GM19324 (cell line): ENCODE measurements around the gene HMGXB4.
"Not testable (repeated sequence)": the region's sequence is repeated elsewhere in the genome, so short reads cannot be mapped to it uniquely, and the experiment has no call there.

ENCODE experiments used
- ATAC-seq: cut with Tn5 transposase; IDR thresholded peaks from one replicate; pipeline ENCODE4 v1.9.1; 2021; ENCODE audit warnings: mild to moderate bottlenecking, moderate library complexity; ENCODE audit not compliant: unreplicated experiment, low FRiP score

Gene HMGXB4

GRCh38 chr22:35257321-35258190 is at the start of gene HMGXB4:
Gene HMGXB4, plus strand, starts transcription at chr22:35257493. Its CDS starts 4,898 bp downstream, at chr22:35262391.
- ATAC-seq, result peak; percentile 90

DNA sequence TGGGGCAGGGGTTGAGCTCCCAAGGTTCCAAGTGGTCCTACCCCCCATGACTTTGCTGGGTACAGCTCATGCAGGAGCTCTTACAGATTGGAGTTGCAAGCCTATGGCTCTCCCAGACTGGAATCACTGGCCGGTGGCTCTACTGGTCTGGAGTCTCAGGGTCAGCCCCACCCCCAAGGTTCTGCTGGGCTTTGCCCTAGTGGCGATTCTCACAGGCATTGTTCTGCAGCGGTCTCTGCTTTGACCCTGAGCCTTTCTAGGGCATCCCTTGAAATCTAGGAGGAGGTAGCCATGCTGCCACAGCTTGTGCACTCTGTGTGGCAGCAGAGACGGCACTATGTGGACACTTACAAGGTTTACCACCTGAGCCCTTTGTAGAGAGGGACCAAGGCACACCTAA is 49.3 kb upstream of the HMGXB4 start:
- no peak for ATAC-seq

- no peak for ATAC-seq
Measured at GRCh38 chr22:35209203-35209602, 48.1 kb upstream of the HMGXB4 start.

- ATAC-seq, result no peak
Measured at GRCh38 chr22:35212009-35212408, 45.3 kb upstream of the HMGXB4 start.

- no peak for ATAC-seq
Measured at GRCh38 chr22:35212996-35213395, 44.3 kb upstream of the HMGXB4 start.

DNA sequence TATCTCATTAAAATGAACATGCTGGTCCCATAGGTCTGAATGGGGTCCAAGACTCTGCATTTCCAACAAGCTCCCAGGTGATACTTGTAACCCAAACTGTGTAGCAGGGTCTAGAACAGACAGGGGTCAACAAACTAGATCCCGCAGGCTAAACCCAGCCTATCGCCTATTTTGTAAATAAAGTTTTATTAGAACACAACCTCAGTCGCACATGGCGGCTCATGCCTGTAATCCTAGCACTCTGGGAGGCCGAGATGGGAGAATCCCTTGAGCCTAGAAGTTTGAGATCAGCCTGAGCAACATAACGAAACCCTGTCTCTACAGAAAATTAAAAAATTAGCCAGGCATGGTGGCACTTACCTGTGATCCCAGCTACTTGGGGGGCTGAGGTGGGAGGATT is 42.3 kb upstream of the HMGXB4 start:
- ATAC-seq, result no peak

DNA sequence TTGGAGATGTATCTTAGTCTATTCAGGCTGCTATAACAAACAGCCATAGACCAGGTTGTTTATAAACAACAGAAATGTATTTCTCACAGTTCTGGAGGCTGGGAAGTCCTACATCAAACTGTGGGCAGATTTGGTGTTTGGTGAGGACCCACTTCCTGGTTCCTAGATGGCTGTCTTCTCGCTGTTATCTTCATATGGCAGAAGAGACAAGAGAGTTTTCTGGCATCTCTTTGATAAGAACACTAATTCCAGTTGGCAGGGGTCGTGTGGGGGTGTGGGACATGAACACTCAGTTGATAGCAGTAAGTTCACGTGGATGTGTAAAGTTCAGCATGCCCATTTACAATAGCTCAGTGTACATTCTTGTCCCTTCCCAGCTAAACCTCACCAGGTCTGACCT is 41.3 kb upstream of the HMGXB4 start:
- ATAC-seq, result no peak

DNA sequence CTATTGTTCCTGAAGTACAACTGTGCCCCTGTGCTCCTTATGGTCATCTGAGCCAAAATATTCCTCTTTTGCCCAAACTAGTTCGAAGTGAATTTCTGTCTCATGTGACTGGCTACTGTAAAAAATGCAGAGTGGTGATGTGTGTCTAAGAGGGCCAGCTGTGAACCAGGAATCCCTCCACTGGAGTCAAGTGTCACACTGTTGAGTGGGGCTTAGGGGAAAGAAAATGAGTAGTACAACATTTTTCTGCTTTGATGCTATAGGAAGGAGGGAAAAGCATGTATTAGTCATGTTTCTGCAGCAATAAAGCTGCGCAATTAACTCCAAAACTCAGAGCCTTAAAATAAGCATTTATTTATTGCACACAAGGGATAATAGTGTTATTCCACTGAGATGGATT is 39.8 kb upstream of the HMGXB4 start:
- ATAC-seq, result no peak

DNA sequence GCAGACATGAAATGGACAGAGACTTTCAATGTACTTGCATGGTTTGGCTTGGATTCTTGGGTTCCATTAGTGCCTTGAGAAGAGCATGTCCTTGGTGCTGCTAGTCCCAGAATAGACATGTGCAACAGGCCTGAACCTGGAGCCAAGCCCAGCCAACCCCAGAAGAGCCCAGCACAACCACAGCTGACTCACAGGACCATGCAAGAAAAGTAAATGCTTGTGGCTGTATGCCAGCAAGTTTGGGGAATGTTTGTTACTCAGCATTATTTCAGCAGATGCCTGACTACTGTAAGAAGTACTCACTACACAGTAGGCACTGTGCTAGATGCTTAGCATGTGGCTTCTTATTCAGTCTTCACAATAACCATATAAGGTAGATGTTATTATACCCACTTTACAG is 39.2 kb upstream of the HMGXB4 start:
- ATAC-seq, result no peak

DNA sequence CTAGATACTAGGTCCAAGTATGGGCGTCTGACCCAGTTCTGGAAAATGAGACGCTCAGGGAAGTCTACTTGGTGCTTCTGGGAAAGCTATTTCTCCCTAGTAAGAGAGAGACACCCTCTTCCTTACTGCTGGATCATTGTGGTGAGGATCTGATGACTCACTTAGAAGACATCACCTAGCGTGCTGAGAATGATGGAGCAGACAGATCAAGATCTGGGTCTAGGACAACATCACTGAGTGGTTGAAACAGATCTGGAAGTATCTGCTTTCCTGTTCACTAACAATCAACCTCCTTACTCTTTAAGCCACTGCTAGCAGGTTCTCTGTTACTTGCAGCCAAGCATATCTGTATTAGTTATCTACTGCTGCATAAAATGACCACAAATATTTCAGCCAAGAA is 38.3 kb upstream of the HMGXB4 start:
- ATAC-seq, result no peak

- no peak for ATAC-seq
Measured at GRCh38 chr22:35220221-35220620, 37.1 kb upstream of the HMGXB4 start.

- ATAC-seq, result no peak
Measured at GRCh38 chr22:35225010-35225409, 32.3 kb upstream of the HMGXB4 start.

GRCh38 chr22:35226958-35227647 is 30.2 kb upstream of the HMGXB4 start:
- ATAC-seq, result no peak

DNA sequence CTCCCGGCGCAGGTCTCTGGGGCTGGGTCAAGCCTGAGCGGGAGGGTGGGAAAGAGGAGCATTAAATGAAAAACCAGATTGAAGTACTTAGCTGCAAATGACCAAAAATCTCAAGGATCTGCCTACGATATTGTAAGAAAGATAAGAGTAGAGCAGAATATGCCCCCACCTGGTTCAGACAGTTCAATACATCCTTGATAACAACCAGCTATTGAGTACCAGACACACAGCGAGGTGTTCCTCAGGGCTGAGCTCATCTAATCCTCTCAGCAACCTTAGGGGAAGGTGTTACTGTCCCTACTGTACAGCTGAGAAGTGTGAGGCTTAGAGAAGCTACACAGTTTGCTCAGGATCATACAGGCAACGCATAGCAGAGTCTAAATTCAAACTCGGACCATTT is 27.4 kb upstream of the HMGXB4 start:
- no peak for ATAC-seq

- ATAC-seq, result no peak
Measured at GRCh38 chr22:35230417-35230816, 26.9 kb upstream of the HMGXB4 start.

- no peak for ATAC-seq
Measured at GRCh38 chr22:35230839-35231584, 26.3 kb upstream of the HMGXB4 start.

DNA sequence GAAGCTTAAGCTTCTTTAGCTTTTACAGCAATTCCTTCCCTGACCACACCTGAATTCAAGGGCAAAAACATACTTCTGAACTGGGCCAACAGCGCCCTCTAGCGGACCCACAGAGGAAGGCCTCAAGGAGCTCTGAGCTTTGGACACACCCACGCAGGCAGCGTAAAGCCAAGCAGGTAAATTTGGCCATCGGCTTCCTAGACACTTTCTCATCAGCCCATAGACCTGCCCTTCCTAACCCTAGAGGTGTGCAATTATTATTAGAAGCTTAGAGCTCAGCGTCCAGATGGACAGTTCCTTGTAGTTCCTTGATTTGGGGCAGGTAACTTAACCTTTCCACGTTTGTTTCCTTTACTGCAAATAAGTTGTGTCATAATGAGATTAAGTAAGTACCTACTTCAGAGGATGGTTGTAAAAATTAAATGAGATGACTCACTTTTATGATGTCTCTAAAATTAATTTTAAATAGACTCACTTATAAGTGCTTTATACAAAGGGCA is 25.7 kb upstream of the HMGXB4 start:
- ATAC-seq, result no peak

- not testable (repeated sequence) for ATAC-seq
Measured at GRCh38 chr22:35238749-35239148, 18.5 kb upstream of the HMGXB4 start.

- not testable (repeated sequence) for ATAC-seq
Measured at GRCh38 chr22:35244507-35244906, 12.8 kb upstream of the HMGXB4 start.

GRCh38 chr22:35250156-35250555 is 7.1 kb upstream of the HMGXB4 start:
- ATAC-seq, result no peak

- ATAC-seq, result no peak
Measured at GRCh38 chr22:35253946-35254345, 3.3 kb upstream of the HMGXB4 start.
